ENCODE results near the gene WT1.

Gene WT1

GRCh38 chr11:32435152-32435480 lies 223 bp downstream of the WT1 start:
- peak overlapping the region; percentile 99 for H3K4me3 ChIP-seq (ENCODE audit: low read depth, low read length)
- DNase-seq (ENCODE audit: low read depth): no peak

GRCh38 chr11:32434356-32435151 lies 785 bp downstream of the WT1 start:
- peak; percentile 98 for DNase-seq (ENCODE audit: low read depth)
- peak overlapping the region; percentile 99 for H3K4me3 ChIP-seq (ENCODE audit: low read depth, low read length)
- TF ChIP-seq MAX (IDR thresholded peaks at IDR 0.05; ENCODE audit: low read depth, low read length) (peak; percentile 61; the same call in 1 of the 2 replicates), POLR2A (IDR thresholded peaks at IDR 0.05; ENCODE audit: extremely low read depth, insufficient read length) (peak; percentile 80), CTCF (IDR thresholded peaks at IDR 0.05; ENCODE audit: low read depth, low read length) (peak; percentile 51), MYC (IDR thresholded peaks at IDR 0.05; ENCODE audit: low read depth, low read length) (peak; percentile 58; the same call in 1 of the 2 replicates)

More at GRCh38 chr11:32435152-32435480, 223 bp downstream of the WT1 start:
- TF ChIP-seq CTCF (IDR thresholded peaks at IDR 0.05; ENCODE audit: low read depth, low read length) (no peak), MAX (IDR thresholded peaks at IDR 0.05; ENCODE audit: low read depth, low read length) (peak; percentile 39), MYC (IDR thresholded peaks at IDR 0.05; ENCODE audit: low read depth, low read length) (no peak; the same call in 1 of the 2 replicates), POLR2A (IDR thresholded peaks at IDR 0.05; ENCODE audit: extremely low read depth, insufficient read length) (no peak)

GRCh38 chr11:32433914-32434355 lies 1.4 kb downstream of the WT1 start:
- TF ChIP-seq MAX (IDR thresholded peaks at IDR 0.05; ENCODE audit: low read depth, low read length) (no peak), POLR2A (IDR thresholded peaks at IDR 0.05; ENCODE audit: extremely low read depth, insufficient read length) (no peak), MYC (IDR thresholded peaks at IDR 0.05; ENCODE audit: low read depth, low read length) (no peak; the same call in 1 of the 2 replicates), CTCF (IDR thresholded peaks at IDR 0.05; ENCODE audit: low read depth, low read length) (no peak)
- H3K4me3 ChIP-seq (ENCODE audit: low read depth, low read length): peak overlapping the region; percentile 99
- no peak for DNase-seq (ENCODE audit: low read depth)

- TF ChIP-seq CTCF (IDR thresholded peaks at IDR 0.05; ENCODE audit: low read depth, low read length): no peak
- TF ChIP-seq MYC (IDR thresholded peaks at IDR 0.05; ENCODE audit: low read depth, low read length): no peak
- TF ChIP-seq MAX (IDR thresholded peaks at IDR 0.05; ENCODE audit: low read depth, low read length): no peak
- no peak for TF ChIP-seq POLR2A (IDR thresholded peaks at IDR 0.05; ENCODE audit: extremely low read depth, insufficient read length)
- peak; percentile 65 for DNase-seq (ENCODE audit: low read depth)
- peak overlapping the region; percentile 99 for H3K4me3 ChIP-seq (ENCODE audit: low read depth, low read length)
These were observed 2.0 kb downstream of the WT1 start for GRCh38 chr11:32433101-32433913.

GRCh38 chr11:32432565-32432964 lies 2.8 kb downstream of the WT1 start:
- TF ChIP-seq POLR2A (IDR thresholded peaks at IDR 0.05; ENCODE audit: extremely low read depth, insufficient read length) (no peak), CTCF (IDR thresholded peaks at IDR 0.05; ENCODE audit: low read depth, low read length) (no peak), MAX (IDR thresholded peaks at IDR 0.05; ENCODE audit: low read depth, low read length) (no peak), MYC (IDR thresholded peaks at IDR 0.05; ENCODE audit: low read depth, low read length) (no peak)
- DNase-seq (ENCODE audit: low read depth): no peak
- peak overlapping the region; percentile 99 for H3K4me3 ChIP-seq (ENCODE audit: low read depth, low read length)

Data from NB4 (cell line).